ENCODE data around the gene MICAL3.

The MICAL3 gene

DNA sequence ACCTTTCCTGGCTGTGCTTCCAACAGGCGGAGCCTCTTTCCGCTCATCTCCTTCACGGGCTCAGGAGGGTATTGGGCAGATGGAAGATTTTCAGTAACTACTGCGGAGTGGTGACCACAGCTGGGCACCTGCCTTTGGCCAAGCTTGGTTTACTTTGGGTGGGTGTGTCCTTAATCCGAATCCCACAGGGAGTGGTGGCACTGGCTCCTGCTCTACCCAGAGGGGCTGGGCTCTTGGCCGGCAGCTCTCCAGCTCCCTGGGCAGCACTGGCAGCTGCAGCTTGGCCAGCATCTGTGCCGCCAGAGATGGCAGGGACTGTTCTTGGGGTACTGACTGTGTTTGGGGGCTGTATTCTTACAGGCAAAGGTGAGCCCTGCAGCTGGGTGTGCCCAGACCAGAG lies 279.9 kb downstream of the MICAL3 start:
- DNase-seq: no peak

DNA sequence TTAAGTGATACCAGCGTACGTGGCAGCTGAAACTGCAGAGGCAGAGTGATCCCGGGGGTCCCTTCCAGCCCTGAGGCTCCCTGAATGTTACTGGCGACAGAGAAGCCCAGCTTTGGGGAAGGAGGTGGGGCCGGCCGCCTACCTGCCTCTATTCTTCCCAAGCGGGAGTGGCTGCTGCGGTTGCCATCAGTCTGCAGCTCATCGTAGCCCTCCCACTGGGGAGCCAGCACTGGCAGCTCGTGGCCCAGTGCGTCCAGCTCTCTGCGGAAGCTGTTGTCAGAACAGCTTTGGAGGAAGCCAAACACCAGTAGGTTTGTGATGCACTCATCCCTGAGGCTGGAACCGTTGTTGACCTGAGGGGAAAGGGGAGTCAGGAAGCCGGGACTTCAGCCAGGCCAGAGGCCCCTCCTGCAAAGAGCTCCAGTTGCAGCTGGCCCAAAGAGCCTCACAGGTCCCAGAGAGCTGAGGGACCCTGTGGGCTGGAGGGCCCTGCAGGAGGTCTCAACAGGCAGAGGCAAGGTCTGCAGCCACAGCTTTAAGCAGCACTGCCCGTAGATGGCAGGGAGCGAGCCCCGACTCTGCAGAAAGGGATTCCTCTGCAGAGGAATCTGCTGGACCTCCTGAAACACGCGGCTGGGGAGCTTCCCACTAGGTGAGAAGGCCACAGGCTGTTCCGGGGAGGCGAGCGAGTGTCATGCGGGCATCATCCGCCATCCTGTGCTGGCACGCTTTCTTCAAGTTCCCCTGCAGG lies 280.5 kb downstream of the MICAL3 start:
- DNase-seq: no peak

DNA sequence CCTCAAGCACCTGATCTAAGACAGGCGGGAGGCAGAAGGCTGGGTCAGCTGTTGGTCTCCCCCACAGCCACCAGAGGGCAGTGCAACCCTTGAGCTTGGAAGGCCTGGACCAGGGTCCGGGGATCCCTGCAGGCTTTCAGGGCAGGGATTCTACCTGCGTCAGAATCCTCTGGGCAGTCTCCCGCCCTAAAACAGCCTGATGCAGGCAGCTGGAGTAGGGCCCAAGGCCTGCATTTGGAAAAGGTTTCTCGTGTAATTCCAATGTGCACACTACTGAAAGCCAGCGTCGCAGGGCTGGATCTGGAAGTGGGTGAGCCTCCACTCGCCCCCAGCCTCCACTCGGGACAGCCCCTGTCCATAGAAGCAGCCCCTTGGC lies 281.8 kb downstream of the MICAL3 start:
- DNase-seq: peak; percentile 32

DNA sequence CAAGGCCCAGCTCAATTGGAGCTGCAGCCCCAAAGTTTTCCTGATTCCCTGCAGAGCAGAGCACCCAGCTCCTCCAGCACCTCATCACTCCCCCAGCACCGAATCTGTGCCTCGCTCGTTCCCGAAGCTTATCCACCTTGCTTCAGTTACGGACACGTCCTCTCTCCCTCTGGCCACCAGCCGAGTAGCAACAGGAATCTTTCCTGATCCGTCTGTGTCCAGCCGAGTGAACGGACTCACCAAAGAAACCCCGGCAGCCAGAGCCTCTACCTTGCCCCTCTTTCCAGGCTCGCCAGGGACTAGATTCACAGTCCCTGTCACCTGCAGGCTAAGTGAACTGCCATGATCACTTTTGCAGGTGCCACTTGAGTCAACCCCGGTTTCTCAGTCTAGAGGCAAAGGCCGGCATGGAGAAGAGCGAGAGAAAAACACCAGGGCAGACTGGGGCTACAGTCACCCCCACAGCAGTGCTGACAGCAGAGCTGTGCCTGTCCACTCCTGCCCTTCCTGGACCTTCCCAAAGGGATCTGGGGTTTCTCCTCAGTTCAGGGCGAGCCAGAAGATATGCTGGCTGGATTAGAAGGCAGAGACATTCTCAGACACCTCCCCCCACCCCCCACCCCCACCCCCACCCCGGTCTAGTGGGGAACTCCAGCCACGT lies 282.4 kb downstream of the MICAL3 start:
- no peak for DNase-seq

DNA sequence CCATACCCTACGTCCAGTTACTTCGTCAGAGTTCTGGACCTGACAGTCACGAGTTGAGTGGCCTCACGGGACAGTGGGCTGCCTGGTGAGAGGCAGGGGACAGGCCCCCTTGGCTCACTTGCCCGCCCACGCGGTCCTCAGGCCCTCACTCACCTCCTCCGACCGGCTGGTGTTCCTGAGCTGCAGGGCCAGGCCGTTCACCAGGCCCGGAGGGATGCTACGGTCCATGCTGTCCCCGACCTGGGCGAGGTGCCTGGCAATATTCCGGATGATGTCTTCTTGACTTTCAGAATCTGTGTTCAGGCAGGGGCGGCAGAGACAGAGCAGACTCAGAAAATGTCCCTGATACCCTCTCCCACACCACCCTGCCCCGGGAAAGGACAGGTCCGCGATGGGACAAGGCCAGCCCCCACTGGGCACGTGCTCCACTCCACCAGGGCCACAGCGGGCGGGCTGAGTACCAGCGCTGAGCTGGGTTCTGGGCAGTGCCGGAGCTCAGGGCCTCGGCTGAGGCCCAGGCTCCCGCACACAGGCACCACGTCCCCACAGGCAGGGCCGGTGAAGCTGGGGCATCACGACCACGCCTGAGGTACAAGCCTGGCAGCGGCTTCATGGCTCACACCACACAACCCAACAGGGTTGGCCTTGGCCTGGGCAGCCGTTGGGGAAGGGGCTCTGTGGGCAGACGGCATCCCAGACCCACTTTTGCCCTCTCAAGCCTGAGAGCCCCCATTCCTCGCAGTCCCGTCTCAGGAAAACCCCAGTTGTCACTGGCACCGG lies 285.0 kb downstream of the MICAL3 start:
- DNase-seq: no peak

DNA sequence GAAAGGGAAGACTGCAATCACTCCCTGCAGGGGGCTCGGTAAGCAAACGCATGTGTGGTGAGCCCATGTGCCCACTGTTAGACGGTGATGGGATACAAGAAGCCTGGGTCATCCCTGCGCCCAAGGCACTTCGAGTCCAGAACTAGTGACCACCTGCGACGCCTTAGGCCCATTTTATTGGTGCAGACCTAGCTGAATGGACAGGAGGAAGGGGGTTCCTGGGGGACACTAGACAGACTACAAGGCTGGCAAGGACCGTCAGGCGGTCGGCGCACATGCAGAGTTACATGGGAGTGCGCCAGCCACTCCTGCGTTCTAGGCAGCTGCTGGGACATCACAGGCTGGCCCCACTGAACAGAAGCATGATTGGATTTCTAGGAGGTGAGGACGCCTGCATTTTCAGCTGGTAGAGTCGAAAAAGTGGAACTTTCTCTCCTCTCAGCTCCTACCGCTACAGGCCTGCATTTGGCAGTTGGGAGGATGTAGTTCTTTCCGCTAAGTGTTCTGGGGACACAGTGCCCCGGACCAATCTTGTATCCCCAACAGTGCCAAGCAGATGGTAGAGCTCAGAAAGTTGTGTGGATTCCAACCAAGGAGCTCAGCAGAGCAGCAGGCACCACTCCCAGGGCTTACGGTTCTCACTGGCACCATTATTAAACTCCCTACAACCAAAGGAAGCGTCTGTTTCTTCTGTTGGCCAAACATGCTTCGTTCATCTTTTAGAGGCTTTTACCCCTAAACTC lies 285.8 kb downstream of the MICAL3 start:
- DNase-seq: no peak
